HCT116 (cell line): ENCODE data around the gene BAG1. TPM values are rescaled to one million over a fixed set of nuclear protein-coding genes. Genes with fewer than 3 reads are reported as not detected.

Source experiments
- ATAC-seq: fragments of 200-7000 bp; cut with Tn5 transposase; 2 replicates; pipeline ENCODE4 v1.9.1; 2020; ENCODE audit warnings: mild to moderate bottlenecking, moderate library complexity
- BruUV-seq: library from RNA; stranded (reverse); fragments of 400-500 nt; replicated peaks from 2 replicates; lab custom pipeline; 2021; lab: Mats Ljungman, UMichigan
- CTCF ChIA-PET: fragments of 300-600 bp; sonication (Branson Sonifier 250); formaldehyde crosslinking; loops from one replicate; lab custom pipeline; 2021; ENCODE audit warnings: antibody characterized with exemption; lab: Charles Lee
- POLR2A ChIA-PET: fragments of 300-600, 350-600 bp; sonication (Branson Sonifier 250); formaldehyde crosslinking; loops from one replicate; lab custom pipeline; 2021; ENCODE audit warnings: antibody characterized with exemption; lab: Charles Lee
- RAD21 ChIA-PET, 2 experiments: fragments of 300-600 bp; sonication (Branson Sonifier 250); formaldehyde crosslinking; loops; one replicate each; lab custom pipeline; 2023; ENCODE audit warnings: low total read pairs in 2 of 2; ENCODE audit not compliant: uncharacterized antibody in 2 of 2, unreplicated experiment in 2 of 2, low non-redundant PET in 1 of 2; lab: Charles Lee
- DNase-seq: peaks from one replicate; pipeline ENCODE4 v3.0.0-alpha.2; 2010; ENCODE audit warnings: low read depth, low spot score
- H2AFZ ChIP-seq: fragments of 200-600 bp; shearing (Covaris generic), sonication (generic); 2 replicates; pipeline ENCODE4 v1.6.1; 2017; ENCODE audit warnings: low read depth, mixed run types, mixed read lengths, antibody characterized with exemption, low read length; ENCODE audit not compliant: poor library complexity, severe bottlenecking
- H3K27ac ChIP-seq: 2 replicates; pipeline ENCODE4 v1.5.1; 2012; ENCODE audit warnings: low read depth, low read length
- H3K27me3 ChIP-seq: fragments of 200-600 bp; sonication (generic); 2 replicates; pipeline ENCODE4 v1.6.1; 2016; ENCODE audit warnings: mixed run types, low read length, mixed read lengths; ENCODE audit not compliant: insufficient read depth
- H3K36me3 ChIP-seq, 2 experiments: fragments of 200-500 bp in 1 of 2; fragments of 200-600 bp in 1 of 2; sonication (Bioruptor generic) in 1 of 2; sonication (generic) in 1 of 2; 2 replicates each; pipeline versions ENCODE4 v1.5.1 to v1.6.1; 2014 to 2016; ENCODE audit warnings: low read length in 2 of 2, inconsistent platforms in 1 of 2, mixed read lengths in 1 of 2, mixed run types in 1 of 2; ENCODE audit not compliant: insufficient read depth in 2 of 2, control insufficient read depth in 1 of 2
- H3K4me1 ChIP-seq, 2 experiments: fragments of 200-600 bp in 1 of 2; sonication (generic) in 1 of 2; 2 replicates each; pipeline versions ENCODE4 v1.5.1 to v1.6.1; 2012 to 2017; ENCODE audit warnings: low read length in 2 of 2, inconsistent platforms in 1 of 2, mild to moderate bottlenecking in 1 of 2, mixed read lengths in 1 of 2, mixed run types in 1 of 2, moderate library complexity in 1 of 2; ENCODE audit not compliant: insufficient read depth in 2 of 2, control insufficient read depth in 1 of 2
- H3K4me2 ChIP-seq: fragments of 200-600 bp; sonication (generic); 2 replicates; pipeline ENCODE4 v1.6.1; 2017; ENCODE audit warnings: mixed run types, low read length, mixed read lengths
- H3K4me3 ChIP-seq, 2 experiments: fragments of 200-600 bp in 1 of 2; sonication (generic) in 1 of 2; replicated peaks in 1 of 2; 2 replicates each; pipeline ENCODE4 v1.5.1; 2011 to 2016; ENCODE audit warnings: low read length in 2 of 2, control low read depth in 1 of 2, low read depth in 1 of 2, mild to moderate bottlenecking in 1 of 2, mixed read lengths in 1 of 2, mixed run types in 1 of 2
- H3K79me2 ChIP-seq: fragments of 200-600 bp; sonication (generic); 2 replicates; pipeline ENCODE4 v1.6.1; 2017; ENCODE audit warnings: mild to moderate bottlenecking, mixed run types, low read length, moderate library complexity, mixed read lengths; ENCODE audit not compliant: insufficient read depth
- H3K9ac ChIP-seq: fragments of 200-600 bp; sonication (generic); 2 replicates; pipeline ENCODE4 v1.6.1; 2016; ENCODE audit warnings: low read length, mixed read lengths
- H3K9me2 ChIP-seq: fragments of 200-600 bp; sonication (generic), shearing (Covaris generic); 2 replicates; pipeline ENCODE4 v1.6.1; 2017; ENCODE audit warnings: mixed run types, mild to moderate bottlenecking, moderate library complexity; ENCODE audit not compliant: insufficient read depth
- H3K9me3 ChIP-seq, 2 experiments: fragments of 200-500 bp in 1 of 2; fragments of 200-600 bp in 1 of 2; sonication (Bioruptor generic) in 1 of 2; sonication (generic) in 1 of 2; 2 replicates each; pipeline ENCODE4 v1.6.1; 2014 to 2017; ENCODE audit warnings: low read length in 2 of 2, mixed read lengths in 2 of 2, inconsistent platforms in 1 of 2, low read depth in 1 of 2, mild to moderate bottlenecking in 1 of 2, mixed run types in 1 of 2, moderate library complexity in 1 of 2; ENCODE audit not compliant: control insufficient read depth in 1 of 2, insufficient read depth in 1 of 2
- H4K20me1 ChIP-seq: fragments of 200-600 bp; sonication (generic), shearing (Covaris generic); 2 replicates; pipeline ENCODE4 v1.6.1; 2017; ENCODE audit warnings: mixed run types, mild to moderate bottlenecking, moderate library complexity; ENCODE audit not compliant: insufficient read depth
- CEBPB ChIP-seq: IDR thresholded peaks from 2 replicates; pipeline ENCODE4 v1.6.1; 2012; ENCODE audit warnings: low read depth
- EGR1 ChIP-seq: IDR thresholded peaks from 2 replicates; pipeline ENCODE4 v1.6.1; 2012; ENCODE audit warnings: low read depth
- ELF1 ChIP-seq: IDR thresholded peaks from 2 replicates; pipeline ENCODE4 v1.6.1; 2012; ENCODE audit warnings: low read depth, borderline replicate concordance
- EZH2 ChIP-seq: fragments of 200-600 bp; sonication (generic); IDR thresholded peaks from 2 replicates; pipeline ENCODE4 v1.6.1; 2017; ENCODE audit warnings: antibody characterized with exemption, mixed run types
- FOSL1 ChIP-seq: IDR thresholded peaks from 2 replicates; pipeline ENCODE4 v1.6.1; 2012; ENCODE audit warnings: low read depth
- JUND ChIP-seq: IDR thresholded peaks from 2 replicates; pipeline ENCODE4 v1.6.1; 2012
- POLR2A ChIP-seq: IDR thresholded peaks from 2 replicates; pipeline ENCODE4 v1.7.0; 2011; ENCODE audit warnings: borderline replicate concordance; ENCODE audit not compliant: insufficient read depth, insufficient read length; ENCODE audit errors: extremely low read depth
- POLR2AphosphoS5 ChIP-seq: IDR thresholded peaks from 2 replicates; pipeline ENCODE4 v1.6.1; 2011; ENCODE audit warnings: mild to moderate bottlenecking, low read depth, low read length, moderate library complexity
- SIN3A ChIP-seq: IDR thresholded peaks from 2 replicates; pipeline ENCODE4 v1.6.1; 2012; ENCODE audit warnings: low read depth
- SP1 ChIP-seq: IDR thresholded peaks from 2 replicates; pipeline ENCODE4 v1.6.1; 2012; ENCODE audit warnings: low read depth
- SRF ChIP-seq: IDR thresholded peaks from 2 replicates; pipeline ENCODE4 v1.6.1; 2012; ENCODE audit warnings: low read depth
- TCF7L2 ChIP-seq: IDR thresholded peaks from 2 replicates; pipeline ENCODE4 v1.7.0; 2011; ENCODE audit warnings: borderline replicate concordance, inconsistent platforms; ENCODE audit not compliant: insufficient read depth, insufficient read length; ENCODE audit errors: extremely low read depth
- YY1 ChIP-seq: IDR thresholded peaks from 2 replicates; pipeline ENCODE4 v1.6.1; 2011; ENCODE audit warnings: low read length, low read depth, moderate library complexity, mild to moderate bottlenecking; ENCODE audit not compliant: insufficient replicate concordance; ENCODE audit errors: extremely low read depth
- ZFX ChIP-seq: fragments of 450-650 bp; IDR thresholded peaks from 2 replicates; pipeline ENCODE4 v1.6.1; 2017
- ZNF274 ChIP-seq: fragments of 200-500 bp; sonication (Bioruptor generic); IDR thresholded peaks from 2 replicates; pipeline ENCODE4 v1.6.1; 2014; ENCODE audit warnings: mild to moderate bottlenecking, low read depth, low read length, inconsistent platforms
- intact Hi-C: fragments of 100-400 bp; cut with micrococcal nuclease; formaldehyde crosslinking; loops from 2 replicates; pipeline ENCODE4 v1.10.0; 2022
- total RNA-seq: library from RNA; stranded (reverse); gene quantifications from one replicate; pipeline ENCODE4 v1.2.1, GENCODE V29; 2021; ENCODE audit not compliant: unreplicated experiment
- TF ChIP-seq, protein P1 (sequence below): IDR thresholded peaks from 2 replicates; pipeline ENCODE4 v1.6.1; 2012
- TF ChIP-seq, protein P2 (sequence below): IDR thresholded peaks from 2 replicates; pipeline ENCODE4 v1.6.1; 2012
- TF ChIP-seq, protein P3 (sequence below): IDR thresholded peaks from 2 replicates; pipeline ENCODE4 v1.6.1; 2012; ENCODE audit warnings: low read depth

Gene BAG1
- total RNA-seq, 1 experiment from 2014 or later: 58.2 TPM

DNA sequence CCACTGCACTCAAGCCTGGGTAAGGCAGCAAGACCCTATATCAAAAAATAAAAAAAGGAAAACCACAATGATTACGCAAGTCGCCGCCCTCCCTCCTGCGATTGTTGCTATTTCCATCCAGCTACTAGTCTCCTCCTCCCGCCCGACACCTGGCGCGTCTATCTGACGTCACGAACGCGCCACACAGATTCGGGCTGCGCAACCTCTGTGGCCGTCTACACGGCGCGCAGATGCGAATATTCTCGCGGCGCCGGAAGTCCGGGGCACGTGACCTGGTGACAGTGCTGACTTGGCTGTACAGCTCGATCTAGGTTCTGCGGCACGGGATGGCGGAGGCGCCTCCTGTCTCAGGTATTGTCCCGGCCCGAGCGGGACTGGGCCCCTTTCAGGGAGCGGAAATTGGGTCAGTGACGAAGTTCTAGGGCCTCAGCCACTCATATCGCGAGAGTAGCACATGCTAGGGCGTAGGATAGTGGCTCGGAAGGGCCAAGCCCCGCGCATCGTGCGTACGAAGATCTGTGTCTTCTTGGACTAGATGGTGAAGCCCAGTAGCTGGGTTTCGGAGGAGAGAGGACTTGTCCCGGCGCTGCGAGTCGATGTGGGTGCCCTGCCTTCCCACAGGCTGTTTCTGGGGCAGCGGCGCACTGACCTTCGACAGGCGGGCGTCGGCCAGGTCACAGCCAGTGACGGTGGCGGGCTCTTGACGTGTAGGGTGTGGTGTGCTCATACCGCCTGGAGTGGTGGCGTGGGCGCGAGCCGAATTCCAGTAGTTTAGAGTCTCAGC is 25.9 kb upstream of the BAG1 start, which contains the start of gene NFX1 (continued):
- TF ChIP-seq ZNF274: no peak
- peak; percentile 84 for TF ChIP-seq SP1
- TF ChIP-seq FOSL1: no peak
- TF ChIP-seq JUND: 0 out of 2 replicates have a peak, but pooled peaks have one; percentile 15
- TF ChIP-seq, protein P1, sequence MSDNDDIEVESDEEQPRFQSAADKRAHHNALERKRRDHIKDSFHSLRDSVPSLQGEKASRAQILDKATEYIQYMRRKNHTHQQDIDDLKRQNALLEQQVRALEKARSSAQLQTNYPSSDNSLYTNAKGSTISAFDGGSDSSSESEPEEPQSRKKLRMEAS: peak; percentile 97

DNA sequence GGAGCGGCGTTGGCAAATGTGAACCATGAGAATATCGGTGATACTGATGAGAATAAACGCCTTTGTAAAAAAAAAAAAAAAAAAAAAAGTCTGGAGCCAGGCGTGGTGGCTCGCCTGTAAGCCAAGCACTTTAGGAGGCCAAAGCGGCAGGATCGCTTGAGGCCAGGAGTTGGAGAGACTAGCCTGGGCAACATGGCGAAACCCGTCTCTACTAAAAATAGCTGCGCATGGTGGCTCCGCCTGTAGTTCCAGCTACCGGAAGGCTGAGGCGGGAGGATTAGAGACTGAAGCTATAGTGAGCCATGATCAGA is 25.4 kb upstream of the BAG1 start:
- H3K9me3 ChIP-seq: no peaks in the 10 kb centered on the region
- peak overlapping the region; percentile 91 for H3K9ac ChIP-seq
- H3K27me3 ChIP-seq: no peaks in the 10 kb centered on the region
- peak overlapping the region; percentile 83 for H3K27ac ChIP-seq
- peak overlapping the region; percentile 83 for H3K4me2 ChIP-seq
- POLR2A ChIA-PET: interaction anchor here (0.6 to 1.2 kb wide), 11 partner anchors 11 to 446 kb away, joined by 3 to 9 read pairs (median 4); partner anchors contain the start of genes DNAJA1 and NOL6
- no peaks in the 10 kb centered on the region for H3K9me2 ChIP-seq
- DNase-seq (no peak), ATAC-seq (peak; percentile 46)
- CTCF ChIA-PET: interaction anchor here (0.8 to 1.4 kb wide), 5 partner anchors 125 to 334 kb away, joined by 3 to 7 read pairs (median 3); partner anchors contain the start of gene NOL6
- H3K79me2 ChIP-seq: peaks cover 46% of the 10 kb centered on the region
- peaks cover 5 to 22% of the 10 kb centered on the region in 2 experiments; a peak in 2 of 4 replicates for H3K4me1 ChIP-seq
- peak overlapping the region; percentile 80 to 85 for H3K4me3 ChIP-seq
- H2AFZ ChIP-seq: no peak overlapping the region
- BruUV-seq: TSS peak; percentile 99
- H4K20me1 ChIP-seq: no peaks in the 10 kb centered on the region
- RAD21 ChIA-PET: no interaction called here
- H3K36me3 ChIP-seq: peaks cover 11 to 24% of the 10 kb centered on the region in 2 experiments; a peak in 2 of 4 replicates
- intact Hi-C loops: loop anchor here (1.0 to 5.0 kb wide), 2 partner anchors 26 to 432 kb away; partner anchors contain the start of gene BAG1
- TF ChIP-seq ZNF274 (no peak), SIN3A (no peak), TCF7L2 (no peak), POLR2AphosphoS5 (no peak), SRF (no peak), ELF1 (no peak), EZH2 (no peak), YY1 (no peak), POLR2A (no peak), JUND (no peak), FOSL1 (no peak), SP1 (no peak), CEBPB (no peak), ZFX (no peak), EGR1 (no peak)
- TF ChIP-seq, protein P2, sequence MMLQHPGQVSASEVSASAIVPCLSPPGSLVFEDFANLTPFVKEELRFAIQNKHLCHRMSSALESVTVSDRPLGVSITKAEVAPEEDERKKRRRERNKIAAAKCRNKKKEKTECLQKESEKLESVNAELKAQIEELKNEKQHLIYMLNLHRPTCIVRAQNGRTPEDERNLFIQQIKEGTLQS: no peak
- TF ChIP-seq, protein P3, sequence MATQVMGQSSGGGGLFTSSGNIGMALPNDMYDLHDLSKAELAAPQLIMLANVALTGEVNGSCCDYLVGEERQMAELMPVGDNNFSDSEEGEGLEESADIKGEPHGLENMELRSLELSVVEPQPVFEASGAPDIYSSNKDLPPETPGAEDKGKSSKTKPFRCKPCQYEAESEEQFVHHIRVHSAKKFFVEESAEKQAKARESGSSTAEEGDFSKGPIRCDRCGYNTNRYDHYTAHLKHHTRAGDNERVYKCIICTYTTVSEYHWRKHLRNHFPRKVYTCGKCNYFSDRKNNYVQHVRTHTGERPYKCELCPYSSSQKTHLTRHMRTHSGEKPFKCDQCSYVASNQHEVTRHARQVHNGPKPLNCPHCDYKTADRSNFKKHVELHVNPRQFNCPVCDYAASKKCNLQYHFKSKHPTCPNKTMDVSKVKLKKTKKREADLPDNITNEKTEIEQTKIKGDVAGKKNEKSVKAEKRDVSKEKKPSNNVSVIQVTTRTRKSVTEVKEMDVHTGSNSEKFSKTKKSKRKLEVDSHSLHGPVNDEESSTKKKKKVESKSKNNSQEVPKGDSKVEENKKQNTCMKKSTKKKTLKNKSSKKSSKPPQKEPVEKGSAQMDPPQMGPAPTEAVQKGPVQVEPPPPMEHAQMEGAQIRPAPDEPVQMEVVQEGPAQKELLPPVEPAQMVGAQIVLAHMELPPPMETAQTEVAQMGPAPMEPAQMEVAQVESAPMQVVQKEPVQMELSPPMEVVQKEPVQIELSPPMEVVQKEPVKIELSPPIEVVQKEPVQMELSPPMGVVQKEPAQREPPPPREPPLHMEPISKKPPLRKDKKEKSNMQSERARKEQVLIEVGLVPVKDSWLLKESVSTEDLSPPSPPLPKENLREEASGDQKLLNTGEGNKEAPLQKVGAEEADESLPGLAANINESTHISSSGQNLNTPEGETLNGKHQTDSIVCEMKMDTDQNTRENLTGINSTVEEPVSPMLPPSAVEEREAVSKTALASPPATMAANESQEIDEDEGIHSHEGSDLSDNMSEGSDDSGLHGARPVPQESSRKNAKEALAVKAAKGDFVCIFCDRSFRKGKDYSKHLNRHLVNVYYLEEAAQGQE: no peak
- TF ChIP-seq, protein P1: no peak
